HG03558 (cell line): ENCODE results near the gene TRHDE.

Experiments
- ATAC-seq: cut with Tn5 transposase; IDR thresholded peaks from one replicate; pipeline ENCODE4 v1.9.1; 2021; ENCODE audit warnings: moderate number of reproducible peaks; ENCODE audit not compliant: unreplicated experiment; ENCODE audit errors: extremely low read depth

The TRHDE gene

DNA sequence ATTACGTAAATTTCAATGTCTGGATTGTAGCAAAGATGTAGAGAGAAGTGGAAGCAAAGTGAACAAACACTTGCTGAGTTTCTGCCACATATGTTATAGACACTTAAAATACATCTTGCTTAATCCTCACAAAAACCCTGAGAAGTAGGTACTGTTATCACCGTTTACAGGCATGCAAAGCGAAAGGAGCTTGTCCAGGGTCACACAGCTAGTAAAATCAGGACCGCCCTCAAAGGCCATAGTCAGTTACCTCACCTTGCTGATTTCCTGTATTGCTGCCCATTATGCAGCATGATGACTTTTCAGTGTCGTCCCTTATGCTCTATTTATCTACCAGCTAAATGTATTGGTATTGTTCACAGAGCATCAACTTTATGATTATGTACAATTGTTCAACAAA, 39.8 kb downstream of the TRHDE start:
- no peak for ATAC-seq

DNA sequence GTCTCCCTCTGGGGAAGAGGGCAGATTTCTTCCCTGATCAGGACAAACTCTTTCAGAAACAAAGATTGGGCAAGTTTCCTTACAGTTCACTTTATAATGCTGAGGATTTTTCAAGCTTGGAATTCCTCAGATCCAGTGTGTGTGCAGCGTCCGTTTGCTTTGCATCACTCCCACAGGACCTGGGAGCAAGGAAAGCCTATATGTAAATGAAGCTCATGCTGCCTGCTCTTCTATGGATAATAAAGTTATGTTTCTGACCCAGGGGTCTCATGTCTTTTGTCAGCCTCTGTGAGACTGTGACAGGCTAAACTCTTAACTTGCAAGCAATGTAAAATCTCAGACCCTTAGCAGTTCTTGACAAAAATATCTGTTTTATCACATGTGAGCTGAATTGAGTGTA, 41.6 kb downstream of the TRHDE start:
- no peak for ATAC-seq

DNA sequence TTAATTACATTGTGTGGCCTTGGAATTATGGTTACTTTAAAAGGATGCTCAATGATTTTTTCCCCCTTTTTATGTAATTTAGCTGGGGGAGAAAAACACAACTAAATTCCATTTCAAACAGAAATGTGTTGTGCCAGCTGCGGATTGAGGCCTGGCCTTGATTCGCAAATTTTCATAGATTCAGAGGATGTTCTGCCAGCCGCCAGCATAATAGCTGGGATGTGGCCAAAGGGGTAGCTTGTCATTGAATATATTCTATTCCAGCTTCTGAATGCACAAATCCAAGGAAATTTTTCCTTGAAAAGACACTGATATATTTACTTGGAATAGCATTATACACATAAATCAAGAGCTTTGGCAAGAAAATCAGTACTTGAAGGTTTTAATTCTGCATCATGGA, 43.7 kb downstream of the TRHDE start:
- no peak for ATAC-seq

DNA sequence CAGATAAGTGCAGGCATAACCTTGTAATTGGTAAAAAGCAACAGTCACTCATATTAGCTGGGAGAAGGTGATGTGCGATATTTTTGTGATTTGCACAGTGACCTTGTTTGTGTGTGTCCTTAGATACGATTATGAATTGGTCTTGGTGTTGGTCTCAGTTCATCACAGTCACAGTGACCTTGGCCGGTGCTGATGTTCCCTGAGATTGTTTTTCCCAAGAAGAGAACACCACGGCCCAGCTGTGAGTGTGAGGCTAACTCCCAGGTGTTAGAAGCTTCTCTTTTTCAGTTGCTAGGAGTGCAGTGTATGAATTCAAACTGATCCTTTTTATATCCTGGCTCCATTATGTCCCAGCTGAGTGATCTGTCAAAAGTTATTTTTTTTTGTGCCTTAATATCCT, 46.2 kb downstream of the TRHDE start:
- no peak for ATAC-seq

DNA sequence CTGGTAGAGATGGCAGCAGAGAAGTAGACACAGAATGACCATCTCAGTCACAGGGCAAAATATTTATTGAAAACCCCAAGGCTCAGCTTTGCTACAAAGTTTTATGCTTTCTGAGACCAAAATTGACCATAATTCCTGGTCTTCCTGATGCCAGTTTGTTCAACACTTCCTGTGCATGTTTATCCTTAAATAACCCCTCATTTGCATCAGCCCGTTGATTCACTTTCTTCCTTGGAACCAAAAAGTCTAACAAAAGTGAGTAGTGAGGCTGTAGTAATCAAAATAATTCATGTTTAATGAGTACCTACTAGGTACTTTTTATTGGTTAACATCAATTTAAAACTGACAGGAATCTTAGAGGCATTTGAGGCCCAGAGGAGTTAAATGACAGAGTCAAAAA, 51.7 kb downstream of the TRHDE start:
- no peak for ATAC-seq

DNA sequence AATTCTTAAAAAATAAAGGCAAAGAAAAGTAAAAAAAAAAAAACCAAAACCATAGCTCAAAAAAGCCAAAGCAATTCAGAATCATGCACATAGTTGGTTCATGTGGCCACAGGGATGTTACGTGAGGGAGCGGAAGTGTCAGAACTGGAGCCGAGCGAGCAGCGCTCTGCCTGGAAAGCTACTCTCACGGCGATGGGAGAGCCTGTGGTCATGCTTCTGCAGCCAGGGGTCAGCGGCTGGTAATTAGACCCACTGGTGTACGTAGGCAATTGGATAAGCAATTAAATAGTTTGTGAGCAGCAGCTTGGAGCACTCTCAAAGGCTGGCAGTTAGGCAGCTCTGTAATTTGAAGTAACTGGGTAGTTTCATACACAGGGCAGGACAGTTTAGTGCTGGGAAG, 58.1 kb downstream of the TRHDE start:
- no peak for ATAC-seq

DNA sequence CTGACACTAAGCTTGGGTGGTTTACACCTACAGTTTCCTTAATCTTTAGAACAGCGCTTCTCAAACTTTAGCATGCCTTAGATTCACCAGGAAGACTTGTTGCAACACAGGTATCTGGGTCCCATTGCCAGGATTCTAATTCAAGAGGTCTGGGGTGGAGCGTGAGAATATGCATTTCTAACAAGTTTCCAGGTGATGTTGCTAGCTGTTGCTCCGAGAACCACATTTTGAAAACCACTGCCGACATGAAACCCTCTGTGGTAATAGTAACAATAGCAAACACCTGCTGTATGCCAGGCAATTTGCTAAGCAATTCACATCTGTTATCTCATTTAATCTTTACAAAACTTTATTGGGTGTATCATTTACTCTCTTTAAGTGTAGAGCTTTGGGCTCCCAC, 58.6 kb downstream of the TRHDE start:
- no peak for ATAC-seq

DNA sequence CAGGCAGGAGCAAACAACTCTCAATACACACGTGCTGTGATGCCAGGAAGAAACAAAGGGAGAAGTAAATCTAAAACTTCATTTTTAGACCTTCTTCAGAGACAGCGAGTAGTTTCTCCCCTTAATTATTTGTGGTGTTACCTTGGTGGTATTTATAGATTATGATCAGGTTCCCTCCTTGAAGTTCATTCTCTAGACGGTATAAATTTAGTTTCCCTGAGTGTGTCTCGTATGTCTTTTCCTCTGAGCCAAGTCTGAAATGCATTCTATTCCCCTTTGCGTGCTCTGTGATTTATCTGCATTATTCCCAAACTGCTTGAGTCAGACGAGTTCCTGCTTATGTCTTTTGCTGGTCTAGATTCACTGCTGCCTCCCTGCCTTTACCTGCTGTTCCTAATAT, 65.2 kb downstream of the TRHDE start:
- no peak for ATAC-seq

DNA sequence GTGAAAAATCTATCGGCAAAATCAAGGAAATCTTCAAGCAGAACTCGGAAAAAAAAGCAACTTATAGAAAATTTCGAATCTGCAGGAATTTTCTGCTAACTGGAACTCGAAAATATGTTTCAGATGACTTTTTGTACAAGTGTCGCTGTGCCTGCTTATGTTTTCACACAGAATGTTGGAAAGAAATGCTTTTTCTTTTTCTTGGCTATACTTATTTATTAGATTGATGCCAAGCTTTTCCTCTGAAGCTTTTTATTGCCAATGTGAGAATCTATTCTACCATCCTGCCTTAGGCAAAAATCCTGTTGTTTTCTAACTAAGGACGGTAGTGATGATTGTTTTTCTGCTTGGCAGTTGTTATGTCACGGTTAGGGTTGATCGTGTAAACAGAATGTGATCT, 65.8 kb downstream of the TRHDE start:
- no peak for ATAC-seq

DNA sequence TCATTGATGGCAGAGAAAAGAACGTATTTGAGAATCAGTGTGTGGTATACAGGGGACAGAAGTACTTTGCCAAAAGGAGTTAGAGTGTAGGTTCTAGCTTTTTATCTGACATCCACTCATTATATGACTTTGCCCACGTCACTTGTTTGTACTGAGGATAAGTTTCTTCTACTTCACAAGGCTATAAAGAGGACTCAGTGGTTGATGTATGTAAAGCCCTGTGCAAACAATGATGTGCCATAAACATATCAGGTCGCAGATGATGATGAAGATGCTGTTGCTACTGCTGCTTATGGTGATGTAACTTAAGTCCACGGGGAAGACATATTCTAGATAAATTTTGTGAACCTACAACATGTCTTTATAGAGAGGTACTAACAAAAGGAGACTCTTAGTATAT, 66.3 kb downstream of the TRHDE start:
- ATAC-seq = no peak

DNA sequence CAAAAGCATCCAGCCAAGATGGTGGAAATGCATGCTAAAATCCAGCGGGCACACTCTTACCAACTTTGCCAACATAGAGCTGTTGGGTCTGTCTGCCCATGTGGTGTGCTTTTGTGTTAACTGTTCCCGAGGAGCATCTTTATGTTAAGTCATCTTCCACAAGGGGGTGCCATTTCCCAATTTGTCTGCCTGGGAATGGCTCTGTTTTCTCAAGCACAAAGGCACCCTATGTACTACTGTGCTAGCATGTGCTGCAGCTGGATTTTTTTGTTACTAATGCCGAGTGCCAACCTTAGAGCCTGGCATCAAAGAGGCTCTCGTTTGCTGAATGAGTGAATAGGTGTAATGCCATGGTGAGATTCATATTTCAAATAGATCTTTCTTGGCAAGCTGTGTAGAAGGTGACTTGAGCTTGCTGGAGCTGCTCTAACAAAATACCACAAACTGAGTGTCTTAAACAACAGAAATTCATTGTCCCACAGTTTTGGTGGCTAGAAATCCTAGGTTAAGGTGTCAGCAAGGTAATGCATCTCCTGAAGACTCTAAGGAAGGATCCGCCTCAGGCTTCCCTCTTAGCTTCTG, 74.3 kb downstream of the TRHDE start:
- peak; percentile 75 for ATAC-seq

DNA sequence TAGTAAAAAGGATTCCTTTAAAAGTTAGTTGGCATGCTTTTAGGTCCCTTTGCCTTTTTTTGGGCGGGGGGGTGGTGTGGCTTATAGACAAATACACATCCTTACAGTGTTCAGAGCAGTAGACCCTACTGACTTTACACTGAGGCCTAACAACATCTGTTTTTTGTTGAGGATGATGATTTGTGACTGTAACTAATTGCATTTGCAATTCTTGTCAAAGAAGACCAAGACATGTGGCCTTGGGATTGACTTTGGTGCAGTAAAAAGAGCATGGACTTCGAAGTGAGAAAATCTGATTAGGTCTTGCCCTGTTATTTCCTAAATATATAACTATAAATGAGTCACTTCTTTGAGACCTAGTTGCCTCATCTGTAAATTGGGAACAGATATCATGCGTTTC, 77.3 kb downstream of the TRHDE start:
- ATAC-seq = no peak

DNA sequence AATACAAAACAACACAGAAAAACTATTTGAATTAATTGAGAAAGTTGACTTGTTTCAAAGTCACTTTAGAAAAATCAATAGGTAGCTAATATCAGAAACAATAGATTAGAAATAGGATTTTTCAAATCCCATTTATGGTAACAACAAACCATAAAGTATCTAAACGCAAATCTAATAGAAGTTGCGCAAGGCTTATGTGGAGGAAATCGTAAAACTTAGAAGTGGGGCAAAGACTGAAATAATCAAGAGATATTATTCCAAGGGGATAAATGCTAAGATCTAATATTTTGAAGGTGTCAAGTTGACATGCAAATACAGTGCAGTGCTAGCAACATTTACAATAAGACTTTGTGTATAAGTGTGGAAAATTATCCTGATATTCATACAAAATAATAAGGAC, 87.2 kb downstream of the TRHDE start:
- no peak for ATAC-seq

DNA sequence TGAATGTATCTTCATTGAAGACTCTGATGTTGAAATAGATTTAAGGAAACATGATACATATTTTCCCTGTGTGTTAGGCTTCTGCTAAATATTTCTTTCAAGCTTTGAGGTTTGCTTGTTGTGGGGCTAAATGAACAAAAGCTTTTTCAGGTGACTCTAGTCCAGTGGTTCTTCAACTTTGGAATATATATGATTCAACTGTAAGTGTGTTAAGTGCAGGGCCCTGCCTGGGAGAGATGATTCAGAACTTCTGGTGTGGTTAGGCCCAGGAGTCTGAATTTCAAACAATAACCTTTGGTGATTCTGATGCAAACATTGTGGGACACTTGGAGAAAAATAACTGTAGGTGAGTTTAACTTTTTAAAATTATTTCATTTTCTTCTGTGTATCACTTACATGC, 93.0 kb downstream of the TRHDE start:
- no peak for ATAC-seq

DNA sequence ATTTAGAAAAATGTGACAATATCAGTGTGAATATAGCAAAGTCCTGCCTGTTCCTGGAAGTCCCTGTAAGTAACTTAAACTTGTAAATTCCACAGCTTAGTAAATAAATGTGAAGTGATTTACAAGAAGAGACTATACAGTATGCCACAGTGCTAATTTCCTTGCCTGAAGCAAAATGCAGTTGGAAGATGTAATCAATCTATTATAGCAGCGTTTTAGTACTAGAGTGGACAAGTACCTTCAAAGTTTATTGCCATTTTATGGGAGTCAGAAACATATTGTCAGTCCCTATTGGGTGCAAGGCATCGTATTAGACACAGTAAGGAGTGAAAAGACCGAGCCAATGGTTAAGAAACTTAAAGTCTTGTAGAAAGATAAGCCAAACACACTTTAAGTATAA, 94.1 kb downstream of the TRHDE start:
- no peak for ATAC-seq

DNA sequence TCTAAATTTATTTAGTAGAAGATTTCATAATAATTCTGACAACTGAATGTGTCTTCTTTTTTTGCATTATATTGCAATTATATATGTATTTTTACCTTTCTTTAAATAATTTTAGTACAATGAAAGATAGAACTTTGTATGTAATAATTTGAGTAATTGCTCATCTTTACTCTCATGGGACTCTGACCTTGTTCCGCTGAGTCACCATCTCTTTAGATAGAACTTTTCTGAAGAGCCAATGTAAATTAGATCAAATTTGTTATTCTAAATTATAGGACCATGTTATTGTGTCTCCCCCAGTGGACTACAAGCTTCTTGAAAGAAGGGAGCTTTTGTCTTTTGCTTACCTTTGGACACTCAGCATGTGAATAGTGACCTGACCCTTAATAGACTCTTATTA, 96.1 kb downstream of the TRHDE start:
- no peak for ATAC-seq

DNA sequence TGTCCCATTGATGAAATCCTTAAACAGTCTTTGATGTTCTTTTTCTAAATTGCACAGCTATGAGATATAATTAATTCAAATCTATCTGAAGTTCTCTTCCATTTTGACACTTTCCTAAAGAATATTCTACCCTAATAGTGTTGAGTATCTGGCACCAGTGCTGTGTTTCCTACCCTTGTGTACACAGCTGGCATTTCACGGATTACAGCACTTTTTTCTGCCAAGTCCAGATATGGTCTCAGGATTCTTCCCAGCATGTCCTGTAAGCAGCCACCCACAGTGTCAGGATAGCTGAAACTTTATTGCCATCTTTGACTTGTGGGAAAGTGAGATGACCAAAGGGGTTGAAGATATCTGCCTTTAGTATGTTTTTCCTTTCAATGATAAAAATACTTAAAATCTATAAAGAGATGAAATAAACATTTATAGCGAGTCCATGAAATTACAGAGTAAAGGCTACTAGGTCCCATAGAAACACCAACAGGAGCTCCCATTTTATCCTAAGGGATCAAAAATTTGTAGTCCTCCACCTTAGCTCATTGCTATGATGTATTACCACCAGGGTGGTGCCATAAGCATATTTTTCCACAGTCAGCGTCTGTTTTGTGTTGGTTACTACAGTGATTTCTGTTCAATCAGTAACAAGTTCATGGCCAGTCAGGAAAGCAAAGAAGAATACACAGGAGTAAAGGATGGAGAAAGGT, 96.7 kb downstream of the TRHDE start:
- ATAC-seq = no peak

DNA sequence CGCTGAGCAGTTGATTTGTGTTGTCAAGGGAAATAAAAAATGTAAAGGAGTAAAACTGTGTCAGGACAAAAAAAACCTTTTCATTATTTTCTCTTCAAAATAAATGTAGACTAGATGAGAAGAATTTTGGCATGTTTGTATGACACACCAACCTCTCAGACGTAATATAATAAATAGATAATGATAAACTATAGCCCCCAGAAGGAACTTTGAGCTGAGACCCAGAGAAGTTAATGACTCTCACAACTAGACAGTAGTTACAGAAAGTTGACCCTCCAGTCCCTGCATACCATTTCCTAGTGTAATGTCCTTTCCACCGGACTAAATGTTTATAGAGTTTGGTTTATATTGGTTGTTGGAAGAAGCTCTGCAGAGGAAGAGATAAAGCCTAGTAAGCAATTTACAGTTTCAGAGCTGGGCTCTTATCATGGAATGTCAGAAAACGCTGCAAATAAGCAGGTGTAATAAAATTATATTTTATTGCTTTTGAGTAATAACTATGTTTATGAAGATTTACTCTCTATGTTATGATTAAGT, 97.3 kb downstream of the TRHDE start:
- no peak for ATAC-seq

DNA sequence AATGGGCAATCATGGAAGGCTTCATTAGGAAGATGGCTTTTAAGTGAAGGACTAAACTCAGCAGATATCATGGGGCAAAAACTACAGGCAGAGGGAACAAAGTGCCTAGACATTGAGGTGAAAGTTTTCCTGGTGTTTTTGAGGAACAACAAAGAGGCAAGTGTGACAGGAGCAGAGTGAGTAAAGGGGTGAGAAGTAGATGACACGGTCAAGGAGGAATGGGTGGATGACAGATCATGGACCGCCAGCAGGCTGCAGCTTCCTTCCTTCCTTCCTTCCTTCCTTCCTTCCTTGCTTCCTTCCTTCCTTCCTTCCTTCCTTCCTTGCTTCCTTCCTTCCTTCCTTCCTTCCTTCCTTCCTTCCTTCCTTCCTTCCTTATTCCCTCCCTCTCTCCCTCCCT, 108.3 kb downstream of the TRHDE start:
- no peak for ATAC-seq

DNA sequence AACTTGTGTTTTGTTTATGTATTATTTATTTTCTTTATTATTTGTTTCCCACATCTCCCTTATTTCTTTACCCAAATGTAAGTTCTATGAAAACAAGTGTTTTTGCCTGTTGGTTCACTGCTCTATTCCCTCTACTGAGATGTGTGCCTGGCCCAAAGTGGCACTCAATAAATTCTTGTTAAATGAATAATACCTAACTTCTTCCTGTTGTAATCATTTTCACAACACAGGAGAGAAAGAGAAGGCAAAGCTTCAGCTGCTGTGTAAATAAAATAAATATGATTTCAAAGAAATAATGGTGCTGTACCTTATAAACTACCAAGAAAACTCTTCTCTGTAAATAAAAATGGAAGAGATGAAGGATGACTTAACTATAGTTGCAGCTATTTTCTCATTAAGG, 116.2 kb downstream of the TRHDE start:
- ATAC-seq = no peak

DNA sequence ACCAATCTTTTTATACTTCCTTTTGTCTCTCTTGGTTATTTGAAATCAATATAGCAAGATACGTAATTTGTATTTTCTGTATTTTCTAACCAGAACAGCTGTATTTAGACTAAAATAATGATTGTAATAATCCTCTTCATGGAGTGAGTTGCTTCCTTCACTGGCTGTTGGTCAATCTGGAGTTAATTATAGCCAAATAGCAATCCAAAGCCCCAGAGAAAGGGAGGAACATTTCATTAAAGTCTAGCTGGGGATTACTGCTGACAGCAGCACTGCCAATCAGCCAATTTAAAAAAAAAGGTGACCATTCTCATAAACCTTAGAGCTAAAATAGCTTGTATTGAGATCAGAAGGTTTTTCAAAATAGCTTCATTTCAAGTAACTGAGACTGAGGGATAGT, 118.0 kb downstream of the TRHDE start:
- ATAC-seq = no peak

DNA sequence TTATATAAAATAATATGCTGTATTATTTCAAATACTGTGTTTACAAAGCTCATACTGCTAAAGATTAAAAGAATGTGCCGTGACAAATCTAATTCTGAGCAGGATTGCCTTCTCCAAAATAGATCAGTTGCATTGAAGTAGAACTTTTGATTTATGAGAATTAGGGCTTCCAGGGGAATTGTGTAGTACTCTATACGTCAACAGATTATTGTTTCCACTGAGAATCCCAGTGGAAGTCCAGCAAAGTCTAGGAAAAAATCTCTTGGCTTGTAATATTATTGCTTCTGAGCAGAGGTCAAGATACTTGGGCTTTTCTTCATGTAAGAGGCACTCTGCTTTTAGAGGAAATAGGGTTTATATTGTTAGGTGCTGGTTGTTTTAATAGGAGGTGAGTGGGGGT, 133.9 kb downstream of the TRHDE start:
- no peak for ATAC-seq
